Fibroblast of skin of scalp (primary cell): ENCODE data around the gene PTBP3.
A peak's percentile ranks its signal among the peaks of the same experiment; 100 is the strongest.
"Not testable (repeated sequence)": the region's sequence is repeated elsewhere in the genome, so short reads cannot be mapped to it uniquely, and the experiment has no call there.

Experiments used
- DNase-seq: peaks from one replicate; pipeline ENCODE4 v3.0.0-alpha.2; 2013

PTBP3 gene

GRCh38 chr9:112268413-112268812 is 65.0 kb downstream of the PTBP3 start:
- no peak for DNase-seq

- not testable (repeated sequence) for DNase-seq
Measured at GRCh38 chr9:112267086-112267485, 66.3 kb downstream of the PTBP3 start.

GRCh38 chr9:112265391-112265790 is 68.0 kb downstream of the PTBP3 start:
- DNase-seq: no peak

GRCh38 chr9:112262577-112262976 is 70.8 kb downstream of the PTBP3 start:
- no peak for DNase-seq

- no peak for DNase-seq
Measured at GRCh38 chr9:112261133-112261532, 72.3 kb downstream of the PTBP3 start.

- DNase-seq: no peak
Measured at GRCh38 chr9:112258106-112258505, 75.3 kb downstream of the PTBP3 start.

- DNase-seq: no peak
Measured at GRCh38 chr9:112252194-112252593, 81.2 kb downstream of the PTBP3 start.

GRCh38 chr9:112249277-112249676 is 84.1 kb downstream of the PTBP3 start:
- peak; percentile 4 for DNase-seq

- peak; percentile 10 for DNase-seq
Measured at GRCh38 chr9:112248722-112249121, 84.7 kb downstream of the PTBP3 start.

- no peak for DNase-seq
Measured at GRCh38 chr9:112247090-112247489, 86.3 kb downstream of the PTBP3 start.

GRCh38 chr9:112245126-112245525 is 88.3 kb downstream of the PTBP3 start:
- no peak for DNase-seq

GRCh38 chr9:112242147-112242804 is 91.1 kb downstream of the PTBP3 start:
- no peak for DNase-seq

- DNase-seq: peak; percentile 3
Measured at GRCh38 chr9:112241491-112241890, 91.9 kb downstream of the PTBP3 start.

- no peak for DNase-seq
Measured at GRCh38 chr9:112239708-112240107, 93.7 kb downstream of the PTBP3 start.

GRCh38 chr9:112239284-112239683 is 94.1 kb downstream of the PTBP3 start:
- DNase-seq: no peak

GRCh38 chr9:112234779-112235178 is 98.6 kb downstream of the PTBP3 start:
- DNase-seq: no peak

- DNase-seq: peak; percentile 71
Measured at GRCh38 chr9:112233769-112234168, 99.7 kb downstream of the PTBP3 start.

GRCh38 chr9:112232233-112232632 is 101.2 kb downstream of the PTBP3 start:
- DNase-seq: no peak

- DNase-seq: no peak
Measured at GRCh38 chr9:112226091-112226490, 107.3 kb downstream of the PTBP3 start.

GRCh38 chr9:112224401-112225289 is 108.8 kb downstream of the PTBP3 start:
- DNase-seq: peak; percentile 62

- DNase-seq: no peak
Measured at GRCh38 chr9:112218908-112219307, 114.5 kb downstream of the PTBP3 start.

- no peak for DNase-seq
Measured at GRCh38 chr9:112212926-112213325, 120.5 kb downstream of the PTBP3 start.

GRCh38 chr9:112207451-112207850 is 126.0 kb downstream of the PTBP3 start:
- DNase-seq: no peak

- peak; percentile 71 for DNase-seq
Measured at GRCh38 chr9:112203536-112203935, 129.9 kb downstream of the PTBP3 start.
